ENCODE measurements around the gene SPIRE1.
A peak's percentile ranks its signal among the peaks of the same experiment; 100 is the strongest.
"Not testable (repeated sequence)": the region's sequence is repeated elsewhere in the genome, so short reads cannot be mapped to it uniquely, and the experiment has no call there.

The SPIRE1 gene

GRCh38 chr18:12551943-12552878, 105.7 kb downstream of the SPIRE1 start:
- not testable (repeated sequence) for DNase-seq

GRCh38 chr18:12551466-12551865, 106.4 kb downstream of the SPIRE1 start:
- not testable (repeated sequence) for DNase-seq

- DNase-seq: no peak
These were observed 114.2 kb downstream of the SPIRE1 start for GRCh38 chr18:12543697-12544096.

- no peak for DNase-seq
These were observed 117.2 kb downstream of the SPIRE1 start for GRCh38 chr18:12540751-12541150.

GRCh38 chr18:12539158-12539557, 118.7 kb downstream of the SPIRE1 start:
- not testable (repeated sequence) for DNase-seq

GRCh38 chr18:12534820-12535219, 123.1 kb downstream of the SPIRE1 start:
- no peak for DNase-seq

- DNase-seq: no peak
These were observed 125.2 kb downstream of the SPIRE1 start for GRCh38 chr18:12532661-12533060.

GRCh38 chr18:12531749-12532148, 126.2 kb downstream of the SPIRE1 start:
- DNase-seq: peak in 1 of 2 experiments; percentile 1

- DNase-seq: no peak
These were observed 137.4 kb downstream of the SPIRE1 start for GRCh38 chr18:12520442-12520992.

GRCh38 chr18:12518832-12519531, 138.9 kb downstream of the SPIRE1 start:
- no peak for DNase-seq

- no peak for DNase-seq
These were observed 139.6 kb downstream of the SPIRE1 start for GRCh38 chr18:12518326-12518725.

- no peak for DNase-seq
These were observed 140.6 kb downstream of the SPIRE1 start for GRCh38 chr18:12517142-12517825.

- no peak for DNase-seq
These were observed 141.8 kb downstream of the SPIRE1 start for GRCh38 chr18:12516049-12516630.

GRCh38 chr18:12515550-12515949, 142.4 kb downstream of the SPIRE1 start:
- DNase-seq: no peak

GRCh38 chr18:12507007-12507406, 150.9 kb downstream of the SPIRE1 start:
- no peak for DNase-seq

- no peak for DNase-seq
These were observed 156.9 kb downstream of the SPIRE1 start for GRCh38 chr18:12500986-12501385.

GRCh38 chr18:12497839-12498238, 160.1 kb downstream of the SPIRE1 start:
- no peak for DNase-seq

- no peak for DNase-seq
These were observed 160.6 kb downstream of the SPIRE1 start for GRCh38 chr18:12497296-12497695.

GRCh38 chr18:12492907-12493306, 165.0 kb downstream of the SPIRE1 start:
- DNase-seq: no peak

GRCh38 chr18:12491611-12492435, 166.1 kb downstream of the SPIRE1 start:
- DNase-seq: no peak

GRCh38 chr18:12485479-12486105, 172.3 kb downstream of the SPIRE1 start:
- DNase-seq: no peak
